ENCODE data around the gene GSTM1.
A peak's percentile ranks its signal among the peaks of the same experiment; 100 is the strongest.

Gene GSTM1

GRCh38 chr1:109728870-109729269 lies 41.3 kb downstream of the GSTM1 start:
- DNase-seq (ENCODE audit: low spot score), result no peak

GRCh38 chr1:109730666-109731065 lies 43.0 kb downstream of the GSTM1 start:
- no peak for DNase-seq (ENCODE audit: low spot score)

GRCh38 chr1:109732390-109732881 lies 44.8 kb downstream of the GSTM1 start:
- no peak for DNase-seq (ENCODE audit: low spot score)

DNA sequence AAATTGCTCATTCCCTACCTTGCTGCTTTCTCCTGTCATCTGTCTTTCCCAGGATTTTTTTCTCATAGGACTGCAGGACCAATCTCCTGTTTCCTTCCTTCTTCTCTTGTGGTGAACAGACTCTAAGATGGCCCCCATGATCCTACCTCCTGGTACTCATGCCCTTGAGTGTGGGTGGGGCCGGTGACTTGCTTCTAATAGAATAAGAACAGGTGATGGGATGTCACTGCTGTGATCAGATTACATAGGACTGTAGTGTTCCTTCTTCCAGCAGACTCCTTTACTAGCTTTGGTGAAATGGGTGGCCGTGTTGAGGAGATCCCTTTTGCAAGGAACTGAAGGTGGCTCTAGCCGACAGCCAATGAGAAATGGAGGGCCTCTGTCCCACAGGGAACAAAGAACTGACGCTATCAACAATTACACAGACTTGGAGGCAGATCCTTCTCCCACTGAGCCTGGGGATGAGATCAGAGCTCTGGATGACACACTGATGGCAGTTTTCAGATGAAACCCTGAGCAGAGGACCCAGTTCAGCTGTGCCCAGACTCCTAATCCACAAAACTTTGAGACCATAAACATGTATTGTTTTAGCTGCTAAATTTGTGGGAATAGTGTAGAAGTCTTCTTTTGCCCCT lies 45.7 kb downstream of the GSTM1 start:
- no peak for DNase-seq (ENCODE audit: low spot score)

DNA sequence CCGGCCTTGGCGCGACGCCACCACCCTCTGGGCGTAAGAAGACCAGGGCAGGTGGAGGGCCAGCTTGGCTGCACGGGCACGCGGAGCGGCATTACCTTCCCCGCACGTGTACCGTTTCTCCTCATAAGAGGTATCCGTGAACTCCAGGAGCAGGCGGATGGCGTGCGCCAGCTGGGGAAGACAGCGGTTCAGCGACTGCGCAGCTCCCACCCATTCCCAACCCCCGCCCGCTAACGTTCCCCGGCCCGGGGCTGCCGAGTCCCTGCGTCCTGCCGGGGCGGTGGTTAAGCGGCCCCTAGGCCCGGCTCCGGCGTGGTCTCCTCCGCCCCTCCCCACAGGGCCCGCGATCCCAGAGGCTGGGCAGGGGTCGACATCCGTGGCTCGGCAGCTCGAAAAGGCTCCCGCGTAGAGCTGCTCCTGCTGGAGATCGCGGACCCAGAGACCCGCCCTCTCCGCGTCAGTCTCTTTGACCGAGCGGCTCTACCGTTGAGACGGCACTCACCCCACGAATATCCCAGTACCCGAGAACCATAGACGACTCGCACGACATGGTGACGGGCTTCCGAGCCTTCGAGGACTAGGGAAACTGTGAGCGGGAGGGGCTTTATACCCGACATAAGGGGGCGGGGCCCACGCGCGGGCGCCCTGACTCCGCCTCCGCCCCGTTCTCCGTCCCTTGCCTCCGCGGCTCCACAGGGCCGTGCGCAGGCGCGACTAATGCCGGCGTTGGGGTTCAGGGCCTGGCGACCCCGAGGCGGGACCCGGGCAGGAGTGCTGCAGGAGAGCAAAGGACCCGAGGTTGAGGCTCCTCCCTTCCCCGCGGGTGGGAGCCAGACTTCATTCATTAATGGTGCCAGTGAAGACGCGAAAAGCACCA lies 52.4 kb downstream of the GSTM1 start:
- DNase-seq (ENCODE audit: low spot score), result peak; percentile 55

GRCh38 chr1:109740615-109741373 lies 53.2 kb downstream of the GSTM1 start, which contains the start of gene GSTM3:
GSTM3 (minus strand) TSS chr1:109741038; CDS start chr1:109740287, 751 bp downstream.
- DNase-seq (ENCODE audit: low spot score), result no peak

Data from RKO (cell line).